Activated CD8-positive, alpha-beta memory T cell treated with anti-CD3 and anti-CD28 coated beads, Interleukin-2, amount 50 U/mL, for 1 hour (primary cell): Measurements from ENCODE around the gene FGFR2.
"Not testable (repeated sequence)": the region's sequence is repeated elsewhere in the genome, so short reads cannot be mapped to it uniquely, and the experiment has no call there.

Source experiments
- DNase-seq: peaks from one replicate; pipeline ENCODE4 v3.0.0-alpha.2; 2020; ENCODE audit errors: extremely low read depth

FGFR2 gene

DNA sequence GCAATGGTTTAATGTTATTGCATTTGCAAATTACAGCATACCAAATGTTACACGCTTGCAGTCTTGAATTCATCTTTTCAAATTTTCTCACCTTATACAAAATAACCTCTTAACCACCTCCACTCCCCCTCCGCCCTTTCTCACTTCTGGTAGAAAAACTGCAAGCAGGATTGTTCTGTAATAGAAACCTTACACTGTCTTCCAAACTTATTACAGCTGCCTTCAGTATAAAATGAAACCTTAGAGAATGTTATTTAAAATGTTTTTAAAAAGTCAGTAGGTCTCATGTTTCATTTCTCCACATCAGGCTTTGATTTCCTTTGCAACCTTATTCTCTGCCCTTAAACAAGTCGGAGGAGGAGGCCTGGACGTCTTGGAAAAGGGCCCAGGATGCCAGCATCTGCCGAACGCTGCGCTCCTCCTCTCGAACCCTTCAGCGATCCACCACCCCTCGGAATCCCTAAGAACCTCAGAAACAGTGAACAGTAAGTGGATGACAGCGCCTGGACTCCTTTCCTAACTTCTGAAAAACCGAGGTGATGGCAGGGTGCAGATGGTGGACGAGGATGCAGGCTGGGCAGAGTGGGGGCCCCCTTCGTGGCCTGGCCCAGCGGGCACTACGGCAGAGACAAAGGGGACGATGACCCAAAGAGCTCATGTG lies 74.0 kb downstream of the FGFR2 start:
- DNase-seq: no peak

DNA sequence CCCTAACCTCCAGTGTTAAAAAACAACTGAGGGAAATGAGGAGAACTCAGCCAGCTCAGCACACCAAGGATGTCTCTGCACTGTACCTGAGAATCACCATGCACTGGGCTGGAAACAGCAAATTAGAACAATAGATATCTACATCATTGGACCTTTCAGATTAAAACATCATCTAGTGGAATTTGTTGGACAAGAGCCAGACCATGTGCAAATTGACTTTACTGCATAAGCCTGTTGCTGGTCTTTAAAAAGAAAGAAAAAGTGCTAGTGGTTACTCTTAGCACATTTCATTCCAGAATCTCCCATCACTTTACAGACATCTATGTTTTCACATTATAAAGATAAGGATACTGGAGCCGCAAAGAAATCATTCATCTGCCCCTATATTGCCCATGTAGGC lies 75.4 kb downstream of the FGFR2 start:
- no peak for DNase-seq

DNA sequence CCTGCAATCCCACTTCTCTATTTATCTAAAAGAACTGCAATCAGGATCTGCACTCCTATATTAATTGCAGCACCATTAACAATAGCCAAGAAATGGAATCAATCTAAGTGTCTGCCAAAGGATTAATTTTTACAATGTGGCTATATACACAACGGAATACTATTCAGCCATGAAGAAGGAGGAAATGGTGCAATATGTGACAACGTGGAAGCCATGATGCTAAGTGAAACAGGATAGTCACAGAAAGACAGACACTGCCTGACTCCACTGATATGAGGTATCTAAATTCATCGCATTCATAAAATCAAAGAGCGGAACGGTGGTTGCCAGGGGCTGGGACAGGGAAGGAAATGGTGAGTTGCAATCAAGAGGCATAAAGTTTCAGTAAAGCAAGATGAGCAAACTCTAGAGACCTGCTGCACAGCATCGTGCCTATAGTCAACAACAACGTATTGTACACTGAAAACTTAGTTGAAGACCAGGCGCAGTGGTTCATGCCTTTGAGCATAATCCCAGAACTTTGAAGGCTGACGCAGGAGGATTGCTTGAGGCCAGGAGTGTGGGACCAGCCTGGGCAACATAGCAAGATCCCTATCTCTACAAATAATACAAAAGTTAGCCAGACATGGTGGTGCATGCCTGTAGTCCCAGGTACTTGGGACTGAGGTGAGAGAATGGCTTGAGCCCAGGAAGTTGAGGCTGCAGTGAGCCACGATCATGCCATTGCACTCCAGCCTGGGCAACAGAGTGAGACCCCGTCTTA lies 76.3 kb downstream of the FGFR2 start:
- no peak for DNase-seq

DNA sequence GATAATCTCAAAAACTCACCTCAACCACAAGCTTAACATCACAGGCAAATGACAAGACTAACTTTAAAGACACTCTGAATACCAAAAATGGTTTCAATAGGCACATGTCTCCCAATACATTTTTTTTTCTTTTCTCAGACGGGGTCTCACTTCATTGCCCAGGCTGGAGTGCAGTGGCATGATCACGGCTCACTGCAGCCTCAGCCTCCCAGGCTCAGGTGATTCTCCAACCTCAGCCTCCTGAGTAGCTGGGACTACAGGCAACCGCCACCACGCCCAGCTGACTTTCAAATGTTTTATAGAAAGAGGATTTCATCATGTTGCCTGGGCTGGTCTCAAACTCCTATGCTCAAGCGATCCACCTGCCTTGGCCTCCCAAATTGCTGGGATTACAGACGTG lies 77.7 kb downstream of the FGFR2 start:
- DNase-seq: not testable (repeated sequence)

DNA sequence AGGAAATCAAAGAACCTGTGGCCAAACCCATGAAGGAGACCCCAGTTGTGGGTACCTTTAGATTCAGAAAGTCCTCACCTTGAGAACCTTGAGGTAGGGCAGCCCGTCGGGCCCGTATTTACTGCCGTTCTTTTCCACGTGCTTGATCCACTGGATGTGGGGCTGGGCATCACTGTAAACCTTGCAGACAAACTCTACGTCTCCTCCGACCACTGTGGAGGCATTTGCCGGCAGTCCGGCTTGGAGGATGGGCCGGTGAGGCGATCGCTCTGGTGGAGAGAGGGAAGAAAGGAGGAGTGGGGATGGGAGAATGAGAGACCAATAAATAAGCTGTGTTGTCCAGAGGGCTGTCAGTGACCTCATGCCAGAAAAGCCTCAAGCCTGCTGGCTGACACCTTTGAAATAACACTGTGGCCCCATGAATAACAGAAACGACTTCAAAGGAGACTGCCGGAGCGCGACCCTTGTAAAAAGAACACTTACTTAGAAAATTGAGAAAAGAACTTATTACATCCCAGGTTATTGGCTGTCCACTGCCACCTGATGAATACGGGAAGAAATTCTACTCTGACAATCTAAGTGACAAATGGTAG lies 78.2 kb downstream of the FGFR2 start:
- no peak for DNase-seq

DNA sequence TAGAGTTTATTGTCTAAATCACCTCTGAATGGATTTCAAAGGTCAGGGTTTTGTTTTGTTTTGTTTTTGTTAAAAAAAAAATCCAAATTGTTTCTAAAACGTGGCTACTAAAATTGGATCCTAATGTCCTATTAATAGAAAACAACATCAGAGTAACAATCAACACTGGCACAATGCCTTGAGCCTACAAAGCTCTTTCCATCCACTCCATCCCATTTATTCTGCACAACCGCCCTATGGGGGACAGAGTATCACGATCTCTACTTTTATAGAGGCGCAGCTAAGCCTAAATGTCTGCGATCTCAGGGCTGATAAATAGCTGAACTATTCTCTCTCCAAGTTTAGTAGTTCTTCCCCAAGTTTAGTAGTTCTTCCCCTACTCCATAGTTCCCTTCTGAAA lies 78.8 kb downstream of the FGFR2 start:
- no peak for DNase-seq

DNA sequence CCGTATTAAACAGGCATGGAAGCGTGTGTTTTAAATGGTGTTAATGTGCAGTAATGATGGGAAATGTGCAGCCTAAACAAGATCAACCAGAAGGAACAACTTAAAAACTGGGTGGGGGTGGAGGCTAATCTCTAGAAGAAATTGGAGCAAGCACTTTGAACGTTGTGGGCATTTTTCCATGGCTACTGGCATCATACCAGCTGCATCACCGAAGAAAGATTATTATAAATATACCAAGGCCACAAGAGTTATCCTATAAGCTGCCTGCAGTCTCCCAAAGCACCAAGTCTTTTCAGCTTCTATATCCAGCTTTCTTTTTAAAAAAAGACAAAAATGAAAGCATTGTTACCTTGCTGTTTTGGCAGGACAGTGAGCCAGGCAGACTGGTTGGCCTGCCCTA lies 79.9 kb downstream of the FGFR2 start:
- no peak for DNase-seq

DNA sequence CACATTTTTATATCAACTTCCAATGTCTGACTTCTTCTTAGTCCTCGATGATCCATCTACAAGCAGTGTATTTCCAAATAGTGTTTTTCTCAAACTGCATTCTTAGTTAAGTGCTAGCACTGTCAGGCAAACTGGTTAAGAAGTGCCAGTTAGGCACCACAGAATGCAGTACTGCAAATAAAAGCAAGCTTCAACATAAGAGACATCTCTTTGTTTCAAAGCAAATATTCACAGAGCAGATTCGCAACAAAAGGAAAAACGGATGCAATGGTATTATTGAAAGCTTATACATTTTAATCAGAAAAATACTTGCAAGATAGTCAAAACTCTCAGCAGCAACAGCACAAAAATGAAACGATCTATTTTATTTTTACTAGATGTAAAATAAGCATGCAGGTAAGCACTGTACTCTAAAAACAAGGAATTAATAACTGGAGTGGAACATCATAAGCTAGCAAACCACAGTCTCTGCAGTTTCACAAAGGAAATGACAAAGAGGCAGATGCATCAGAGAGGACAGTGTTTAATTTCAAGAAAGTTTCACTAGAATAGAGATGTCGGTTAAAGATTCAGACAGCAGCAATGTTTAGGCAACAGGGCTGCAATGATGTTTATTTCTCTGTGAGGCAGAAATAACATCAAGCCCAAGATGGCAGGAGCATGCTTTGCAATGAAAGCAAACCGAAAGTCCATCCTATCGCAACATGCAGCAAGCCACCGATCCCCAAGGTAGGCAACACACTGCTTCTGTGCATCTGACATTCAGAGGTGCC lies 82.0 kb downstream of the FGFR2 start:
- no peak for DNase-seq

DNA sequence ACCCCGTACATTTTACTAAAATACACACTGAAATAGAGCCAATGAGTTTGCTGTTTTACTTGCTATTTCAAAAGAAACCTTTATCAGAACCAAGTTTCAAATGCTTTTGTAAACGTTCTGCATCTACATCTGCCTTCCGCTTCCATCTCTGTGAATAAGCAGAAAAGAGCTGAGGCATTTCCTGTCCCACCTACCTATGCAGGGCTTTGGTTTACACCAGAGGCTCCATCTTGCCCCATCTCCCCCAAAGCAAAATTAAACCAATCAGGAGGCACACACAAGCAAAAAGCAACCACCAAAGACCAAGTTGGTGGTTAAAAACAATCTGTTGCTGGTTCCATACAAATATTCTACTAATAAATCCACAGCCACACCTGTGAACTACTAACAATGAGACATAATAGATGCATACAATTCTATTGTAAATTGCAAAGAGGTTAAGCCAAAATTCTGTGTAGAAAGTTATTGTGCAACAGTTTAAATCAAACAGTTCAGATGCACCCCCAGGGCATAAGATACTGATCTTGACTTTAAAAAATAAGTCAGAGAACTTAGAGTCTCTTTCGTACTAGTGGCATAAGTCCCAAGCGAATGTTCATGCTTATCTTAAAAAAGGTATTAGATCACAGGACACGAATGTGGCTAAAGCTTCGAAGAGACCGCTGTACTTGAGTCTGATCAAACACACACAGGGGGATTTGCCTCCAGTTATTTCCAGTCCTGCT lies 83.9 kb downstream of the FGFR2 start:
- DNase-seq: no peak

DNA sequence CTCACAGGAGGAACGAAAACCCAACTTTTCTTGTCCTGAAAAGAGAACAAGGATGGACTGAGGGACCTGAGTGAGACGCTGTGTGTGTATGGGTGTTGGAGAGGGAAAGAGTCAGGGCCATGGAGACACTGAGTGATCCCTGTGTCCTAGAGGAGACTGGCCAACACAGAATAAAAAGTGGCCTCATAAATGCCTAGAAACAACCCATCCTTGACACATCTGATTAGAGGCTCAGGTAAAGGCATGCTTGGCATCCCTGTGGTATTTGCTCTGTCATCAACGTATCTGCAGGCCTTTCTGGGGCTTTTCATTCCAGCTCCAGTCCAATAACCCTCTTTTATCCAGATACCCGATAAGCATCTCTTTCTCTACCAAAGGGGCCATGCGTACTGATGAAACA lies 86.3 kb downstream of the FGFR2 start:
- DNase-seq: no peak

DNA sequence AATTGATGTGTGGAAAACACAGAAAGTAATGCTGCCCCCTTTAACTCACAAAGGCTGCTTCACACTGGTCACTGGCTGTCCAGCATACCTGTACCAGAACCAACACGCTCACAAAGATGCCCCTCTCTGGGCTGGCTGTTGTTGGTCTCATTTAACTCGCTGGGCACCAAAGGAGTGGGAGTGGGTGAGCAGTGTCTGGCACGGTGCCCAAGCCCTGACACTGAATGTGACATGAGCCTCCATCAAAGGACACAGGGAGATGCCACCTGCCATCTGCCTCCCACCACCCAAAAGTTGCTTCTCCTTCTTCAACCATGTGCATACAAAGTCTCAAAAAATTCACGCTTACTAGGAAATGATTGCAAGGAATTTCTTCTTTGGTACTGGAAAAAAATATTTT lies 86.8 kb downstream of the FGFR2 start:
- no peak for DNase-seq

DNA sequence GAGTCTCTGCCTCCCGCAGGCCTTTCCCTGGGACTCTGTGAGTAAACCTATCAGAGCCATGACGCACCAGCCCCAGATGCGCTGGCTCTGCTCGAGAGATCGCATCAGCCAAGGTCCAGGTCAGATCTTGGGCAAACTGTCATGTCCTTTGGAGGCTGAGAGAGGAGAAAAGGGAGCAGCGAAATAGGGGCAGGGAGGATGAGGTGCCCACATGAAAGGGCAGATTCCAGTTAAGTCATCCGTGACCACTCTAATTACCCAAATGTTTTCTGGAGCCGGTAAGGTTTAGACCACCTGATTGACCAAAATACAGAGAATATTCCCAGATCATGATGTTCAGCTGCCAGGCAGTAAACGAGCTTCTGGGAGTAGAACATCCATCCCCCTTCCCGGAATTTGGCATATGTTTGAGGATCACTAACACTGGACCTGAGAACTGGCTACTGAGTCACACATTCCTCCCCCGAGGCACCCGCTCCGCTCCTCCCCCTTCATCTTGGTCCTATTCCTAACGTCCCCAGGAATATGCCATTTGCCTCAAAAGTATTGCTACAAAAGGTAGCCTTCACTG lies 88.0 kb downstream of the FGFR2 start:
- no peak for DNase-seq

DNA sequence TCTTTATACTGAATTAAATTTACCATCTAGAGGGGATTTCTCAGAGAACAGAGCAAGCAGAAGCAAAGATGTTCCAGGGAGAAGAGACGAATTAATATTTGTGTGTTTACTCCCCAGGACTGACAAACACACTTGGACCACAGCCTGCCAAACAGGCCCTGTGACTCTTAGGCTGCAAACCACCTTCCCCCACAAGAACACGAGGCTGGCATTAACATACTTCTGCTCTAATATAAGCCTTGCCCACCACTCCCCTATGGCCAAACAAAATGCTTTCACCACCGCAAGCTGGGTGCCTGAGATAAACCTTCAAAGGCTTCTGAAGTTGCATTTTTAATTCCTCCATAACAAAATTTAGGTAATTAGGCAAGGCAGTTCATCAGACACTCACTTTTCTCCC lies 88.4 kb downstream of the FGFR2 start:
- no peak for DNase-seq

DNA sequence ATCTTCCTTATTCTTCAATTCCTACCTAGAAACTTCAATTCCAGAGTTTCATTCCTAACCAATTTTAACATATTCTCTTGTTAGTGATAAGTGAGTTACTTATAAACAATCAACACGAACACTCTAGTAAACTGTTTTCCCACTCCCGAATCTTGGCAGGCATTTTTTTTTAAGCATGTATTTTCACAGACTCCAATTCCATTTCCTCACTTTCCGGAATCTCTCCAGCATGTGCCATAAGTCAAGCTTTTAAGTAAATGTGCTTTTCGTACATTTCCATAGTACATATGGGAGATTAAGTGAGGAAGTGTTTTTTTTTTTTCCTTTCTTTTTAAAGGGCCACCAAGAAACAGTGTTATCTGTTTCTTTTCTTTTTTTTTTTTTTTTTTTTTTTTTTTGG lies 89.1 kb downstream of the FGFR2 start:
- no peak for DNase-seq

DNA sequence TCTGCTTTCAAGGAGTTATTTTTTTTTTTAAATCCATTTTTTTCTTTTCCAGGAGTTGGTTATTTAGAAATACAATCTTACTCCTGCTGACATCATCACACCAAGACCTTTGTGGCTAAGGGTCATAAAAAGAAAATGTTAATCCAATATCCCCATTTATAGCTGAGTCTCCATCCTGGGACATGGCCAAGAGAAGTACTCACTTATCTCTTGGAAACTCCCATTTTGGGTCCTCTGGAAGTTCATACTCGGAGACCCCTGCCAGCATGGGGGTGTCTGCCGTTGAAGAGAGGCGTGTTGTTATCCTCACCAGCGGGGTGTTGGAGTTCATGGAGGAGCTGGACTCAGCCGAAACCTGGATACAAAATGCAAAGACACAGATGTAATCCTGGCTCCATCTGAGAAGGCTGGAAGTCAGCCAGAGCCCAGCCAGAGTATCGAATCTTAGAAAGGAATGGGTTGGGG lies 94.6 kb downstream of the FGFR2 start:
- DNase-seq: no peak

DNA sequence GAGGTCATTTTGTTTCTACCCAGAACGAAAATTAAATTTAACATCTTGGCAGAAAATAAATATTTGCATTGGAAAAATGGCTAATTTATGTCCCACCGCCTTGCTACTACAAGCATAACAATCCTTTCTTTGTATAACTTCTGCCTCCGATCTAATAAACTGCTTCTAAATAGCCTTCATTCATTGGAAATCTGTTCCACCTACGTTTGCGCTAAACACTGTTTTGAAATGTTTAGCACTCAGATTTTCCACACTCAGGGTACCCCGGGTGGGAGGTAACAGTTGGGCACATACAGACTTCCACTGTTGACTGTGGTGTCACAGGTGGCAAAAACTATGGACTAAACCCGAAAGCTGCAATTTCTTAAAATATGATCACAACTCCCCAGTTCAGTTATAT lies 96.4 kb downstream of the FGFR2 start:
- no peak for DNase-seq

DNA sequence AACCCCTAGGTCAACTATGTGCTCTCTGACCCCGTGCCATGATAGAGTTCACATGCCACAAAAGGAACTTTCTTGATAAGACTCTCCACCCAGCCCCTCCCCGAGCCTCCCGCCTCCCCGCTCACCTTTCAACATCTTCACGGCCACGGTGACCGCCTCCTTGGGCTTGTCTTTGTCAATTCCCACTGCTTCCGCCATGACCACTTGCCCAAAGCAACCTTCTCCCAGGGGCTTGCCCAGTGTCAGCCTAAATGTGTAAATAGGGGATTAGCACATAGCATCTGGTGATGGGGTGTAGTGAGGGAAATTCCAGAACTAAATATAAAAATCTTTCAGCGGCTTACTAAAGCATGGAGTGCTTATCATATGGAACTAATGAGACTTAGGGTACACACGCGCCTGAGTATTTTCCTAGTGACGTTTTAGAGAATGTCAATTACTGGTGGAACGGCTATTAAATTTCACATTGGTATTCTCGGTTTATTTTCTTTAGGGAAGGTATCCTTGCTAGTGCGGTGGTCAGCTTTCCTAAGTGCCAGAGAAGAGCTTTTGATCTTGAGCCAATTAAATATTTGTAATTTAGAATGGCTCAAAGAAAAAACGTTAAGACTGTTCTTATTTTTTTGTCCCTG lies 97.4 kb downstream of the FGFR2 start:
- DNase-seq: no peak

DNA sequence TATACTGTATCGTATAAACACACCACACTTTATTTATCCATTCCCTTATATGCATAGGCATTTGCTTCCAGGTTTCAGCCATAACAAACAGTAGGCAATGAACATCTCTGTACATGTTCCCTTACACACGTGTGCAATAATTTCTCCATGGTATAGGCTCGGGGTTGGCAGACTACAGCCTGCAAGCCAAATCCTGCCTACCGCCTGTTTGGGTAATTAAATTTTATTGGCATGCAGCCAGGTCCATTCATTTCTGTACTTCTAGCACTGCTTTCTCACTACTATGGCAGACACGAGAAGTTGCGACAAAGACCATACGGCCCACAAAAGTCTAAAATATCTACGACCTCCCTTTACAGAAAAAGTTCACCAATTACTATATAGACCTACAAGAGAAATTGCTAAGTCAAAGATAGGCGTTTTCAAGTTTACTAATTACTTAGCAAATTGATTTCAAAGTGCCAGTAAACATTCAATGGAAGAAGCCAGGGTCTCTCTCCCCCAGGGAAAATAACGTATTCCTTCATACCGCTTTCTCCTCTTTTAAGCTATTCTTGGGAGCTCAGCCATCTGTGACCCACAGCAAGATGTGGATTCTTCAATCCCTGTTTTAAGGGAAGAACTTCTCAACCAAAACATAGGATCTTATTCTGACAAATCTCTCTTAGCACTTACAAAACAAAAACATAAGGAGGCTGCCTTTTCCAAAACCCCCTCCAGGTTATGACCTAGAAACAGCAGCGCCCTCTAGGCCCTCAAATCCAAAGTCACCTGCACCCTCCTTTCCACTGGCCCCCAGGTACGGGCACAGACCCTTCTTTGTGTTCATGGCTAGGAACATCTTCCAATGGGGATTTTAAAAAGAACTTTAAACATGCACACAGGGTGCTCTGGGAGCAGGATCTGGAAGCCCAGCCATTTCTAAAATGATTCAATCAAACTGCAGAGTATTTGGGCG lies 100.5 kb downstream of the FGFR2 start:
- DNase-seq: no peak

DNA sequence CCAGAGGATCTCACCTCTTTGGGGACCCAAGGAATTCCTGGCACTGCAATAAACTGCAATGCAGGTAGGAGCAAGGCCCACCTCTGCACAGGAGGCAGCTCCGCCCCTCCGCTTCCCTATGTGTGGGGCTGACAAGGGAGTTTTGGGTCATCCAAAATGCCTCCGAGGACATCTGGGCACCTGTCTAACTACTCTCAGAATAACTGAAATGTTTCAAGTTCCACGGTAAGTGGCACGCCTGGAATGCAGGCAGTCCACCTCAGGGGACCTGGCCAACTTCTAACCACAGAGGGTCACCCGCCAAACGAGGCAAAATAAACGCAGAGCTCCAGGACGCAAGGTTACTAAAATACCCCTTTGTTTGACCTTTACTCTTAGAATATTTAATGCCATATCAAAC lies 102.5 kb downstream of the FGFR2 start:
- no peak for DNase-seq

DNA sequence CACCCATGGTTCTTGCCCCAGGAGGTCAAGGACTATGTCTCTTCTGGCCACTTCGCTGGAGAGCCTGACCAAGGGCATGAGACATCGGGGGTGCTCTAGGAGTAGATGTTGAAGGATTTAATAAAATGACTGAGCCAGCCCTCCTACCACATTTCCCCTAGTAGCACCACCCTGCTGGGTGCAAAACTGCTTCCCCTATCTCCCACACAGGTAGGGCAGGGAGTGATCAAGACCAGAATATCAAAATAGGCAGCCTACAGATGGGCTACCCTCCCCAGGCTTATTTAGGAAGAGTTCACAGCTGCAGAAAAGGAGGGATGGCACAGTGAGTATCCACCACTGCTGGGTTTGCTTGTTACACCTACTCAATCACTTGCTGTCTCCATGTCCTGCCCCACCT lies 103.9 kb downstream of the FGFR2 start:
- no peak for DNase-seq
